ENCODE data around the gene HSFX2.
"Not testable (repeated sequence)": the region's sequence is repeated elsewhere in the genome, so short reads cannot be mapped to it uniquely, and the experiment has no call there.

GRCh38 chrX:149619662-149620061 lies 24.5 kb upstream of the HSFX2 start:
- TF ChIP-seq ZNF792 (tag by site-specific recombination; IDR thresholded peaks at IDR 0.05); ZXDB (tag by site-specific recombination; IDR thresholded peaks at IDR 0.05); ZNF140 (tag by site-specific recombination; IDR thresholded peaks at IDR 0.05); CTCF (tag by site-specific recombination; IDR thresholded peaks at IDR 0.05); ZNF354C (tag by site-specific recombination; IDR thresholded peaks at IDR 0.05; ENCODE audit: borderline replicate concordance, low read depth); ZNF302 (tag by site-specific recombination; IDR thresholded peaks at IDR 0.05; ENCODE audit: low read depth); PRDM10 (tag by site-specific recombination; IDR thresholded peaks at IDR 0.05); ZNF639 (tag by site-specific recombination; IDR thresholded peaks at IDR 0.05); ZNF701 (tag by site-specific recombination; IDR thresholded peaks at IDR 0.05); ZNF184 (tag by site-specific recombination; IDR thresholded peaks at IDR 0.05): not testable (repeated sequence)

All from HEK293 (cell line).